Gastrocnemius medialis (tissue), 4 donors: ENCODE measurements around the gene PPM1F.

Experiments used
- POLR2A ChIP-seq, 2 donors: fragments of 450-650 bp; IDR thresholded peaks; one replicate each; pipeline ENCODE4 v1.6.1; 2017; ENCODE audit warnings: antibody characterized with exemption in 2 of 2, mild to moderate bottlenecking in 2 of 2, moderate library complexity in 2 of 2
- TF ChIP-seq, protein P1 (sequence below), 5 experiments: fragments of 450-650 bp in 3 of 5; fragments of 200-600 bp in 2 of 5; sonication (generic) in 2 of 5; IDR thresholded peaks in 4 of 5; conservative IDR thresholded peaks in 1 of 5; 1 replicate in 4 of 5; 2 replicates in 1 of 5; pipeline ENCODE4 v1.5.1; 2016 to 2019; ENCODE audit warnings: antibody characterized with exemption in 5 of 5, mild to moderate bottlenecking in 3 of 5, moderate library complexity in 3 of 5

DNA sequence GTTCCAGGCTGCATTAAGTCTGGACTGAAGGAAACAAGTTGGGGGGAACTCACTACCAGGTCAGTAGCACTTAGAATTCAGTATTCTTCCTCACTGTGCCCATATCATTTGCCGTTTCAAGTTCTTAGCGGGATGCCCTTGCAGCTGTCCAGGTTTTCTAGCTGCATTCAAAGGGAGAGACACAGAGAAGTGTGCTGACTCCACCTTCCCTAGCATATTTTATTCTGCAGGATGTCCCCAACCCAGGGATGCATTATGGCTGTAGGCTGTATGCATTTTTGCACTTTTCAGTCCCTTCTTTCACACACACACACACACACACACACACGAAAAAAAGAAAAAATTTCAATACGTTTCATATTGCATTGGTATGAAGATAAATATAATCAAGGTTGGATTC is 49.4 kb downstream of the PPM1F start:
- TF ChIP-seq, protein P1, sequence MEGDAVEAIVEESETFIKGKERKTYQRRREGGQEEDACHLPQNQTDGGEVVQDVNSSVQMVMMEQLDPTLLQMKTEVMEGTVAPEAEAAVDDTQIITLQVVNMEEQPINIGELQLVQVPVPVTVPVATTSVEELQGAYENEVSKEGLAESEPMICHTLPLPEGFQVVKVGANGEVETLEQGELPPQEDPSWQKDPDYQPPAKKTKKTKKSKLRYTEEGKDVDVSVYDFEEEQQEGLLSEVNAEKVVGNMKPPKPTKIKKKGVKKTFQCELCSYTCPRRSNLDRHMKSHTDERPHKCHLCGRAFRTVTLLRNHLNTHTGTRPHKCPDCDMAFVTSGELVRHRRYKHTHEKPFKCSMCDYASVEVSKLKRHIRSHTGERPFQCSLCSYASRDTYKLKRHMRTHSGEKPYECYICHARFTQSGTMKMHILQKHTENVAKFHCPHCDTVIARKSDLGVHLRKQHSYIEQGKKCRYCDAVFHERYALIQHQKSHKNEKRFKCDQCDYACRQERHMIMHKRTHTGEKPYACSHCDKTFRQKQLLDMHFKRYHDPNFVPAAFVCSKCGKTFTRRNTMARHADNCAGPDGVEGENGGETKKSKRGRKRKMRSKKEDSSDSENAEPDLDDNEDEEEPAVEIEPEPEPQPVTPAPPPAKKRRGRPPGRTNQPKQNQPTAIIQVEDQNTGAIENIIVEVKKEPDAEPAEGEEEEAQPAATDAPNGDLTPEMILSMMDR (IDR thresholded peaks at IDR 0.05 in 4 of 5, conservative IDR thresholded peaks at IDR 0.05 in 1 of 5): no peak
- no peak for TF ChIP-seq POLR2A (IDR thresholded peaks at IDR 0.05)
